Stimulated activated naive CD8-positive, alpha-beta T cell treated with anti-CD3 and anti-CD28 coated beads, Interleukin-15, Interleukin-2, amounts not matched to agents 100 ng/mL and 50 ng/mL, for 24 hours (primary cell): ENCODE data around the gene ZNF30.
"Not testable (repeated sequence)": the region's sequence is repeated elsewhere in the genome, so short reads cannot be mapped to it uniquely, and the experiment has no call there.

ENCODE experiments used
- H3K27ac Mint-ChIP-seq: one replicate; pipeline ENCODE4 v1.8.0; 2021; ENCODE audit warnings: mild to moderate bottlenecking, mixed read lengths
- H3K27me3 Mint-ChIP-seq: one replicate; pipeline ENCODE4 v1.8.0; 2021; ENCODE audit warnings: mixed read lengths
- H3K36me3 Mint-ChIP-seq: one replicate; pipeline ENCODE4 v1.8.0; 2021; ENCODE audit warnings: low read depth, mixed read lengths
- H3K4me1 Mint-ChIP-seq: one replicate; pipeline ENCODE4 v1.8.0; 2021; ENCODE audit warnings: low read depth, mixed read lengths
- H3K4me3 Mint-ChIP-seq: one replicate; pipeline ENCODE4 v1.8.0; 2021; ENCODE audit warnings: mild to moderate bottlenecking, mixed read lengths
- H3K9me3 Mint-ChIP-seq: one replicate; pipeline ENCODE4 v1.8.0; 2021; ENCODE audit warnings: mixed read lengths

The ZNF30 gene

DNA sequence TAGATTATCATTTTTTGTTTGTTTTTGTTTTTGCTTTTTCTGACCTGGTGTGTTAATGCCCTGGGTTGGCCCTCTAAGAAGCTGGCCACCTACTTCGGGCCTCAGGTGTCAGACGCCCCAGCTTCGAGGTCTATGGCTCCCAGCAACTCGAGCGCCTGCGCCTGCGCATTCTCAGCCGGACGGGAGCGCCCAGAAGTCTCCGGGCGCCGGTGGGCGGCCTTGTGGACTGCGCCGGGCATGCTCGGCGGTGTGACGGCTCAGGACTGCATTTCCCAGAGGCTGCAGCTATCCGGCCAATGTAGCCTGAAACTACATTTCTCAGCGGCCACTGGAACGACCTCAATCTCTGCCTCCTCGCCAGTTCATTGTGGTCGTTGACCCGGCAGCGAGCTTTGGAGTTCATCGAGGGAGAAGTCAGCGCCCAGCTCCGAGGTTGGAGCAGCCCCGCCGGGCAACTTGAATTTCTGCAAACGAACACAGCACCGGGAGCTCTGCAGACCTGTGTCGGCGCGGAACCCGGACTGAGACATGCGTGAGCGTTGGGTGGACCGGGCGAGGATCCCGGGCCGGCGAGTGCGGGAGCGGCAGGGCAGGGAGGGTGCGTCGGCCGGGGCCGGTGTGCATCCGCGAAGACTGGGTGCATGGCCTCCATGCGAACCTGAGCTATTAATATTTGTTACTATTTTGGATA is at the start of gene ZNF30:
ZNF30 (plus strand) TSS at position 219 of the 691 bp plus-strand sequence. CDS start 3,045 bp downstream, outside the sequence.
- peaks cover 15% of the 10 kb centered on the region for H3K4me1 Mint-ChIP-seq
- no peaks in the 10 kb centered on the region for H3K27me3 Mint-ChIP-seq
- H3K4me3 Mint-ChIP-seq: peak within 1 kb of the TSS; percentile 90
- peak within 1 kb of the TSS; percentile 67 for H3K27ac Mint-ChIP-seq
- no peaks in the 10 kb centered on the region for H3K9me3 Mint-ChIP-seq
- peaks cover 22% of the 10 kb centered on the region for H3K36me3 Mint-ChIP-seq

DNA sequence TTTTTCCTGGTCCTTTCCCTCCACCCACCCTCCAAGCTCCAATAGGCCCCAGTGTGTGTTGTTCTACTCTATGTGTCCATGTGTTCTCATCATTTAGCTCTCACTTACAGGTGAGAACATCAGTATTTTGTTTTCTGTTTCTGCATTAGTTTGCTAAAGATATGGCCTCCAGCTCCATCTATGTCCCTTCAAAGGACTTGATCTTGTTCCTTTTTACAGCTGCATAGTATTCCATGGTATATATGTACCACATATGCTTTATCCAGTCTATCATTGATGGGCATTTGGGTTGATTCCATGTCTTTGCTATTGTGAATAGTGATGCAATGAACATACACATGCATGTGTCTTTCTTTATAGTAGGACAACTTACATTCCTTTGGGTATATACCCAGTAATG is 47.1 kb upstream of the ZNF30 start:
- no peaks in the 10 kb centered on the region for H3K27me3 Mint-ChIP-seq
- peaks cover 4% of the 10 kb centered on the region for H3K36me3 Mint-ChIP-seq
- no peak overlapping the region for H3K4me3 Mint-ChIP-seq

DNA sequence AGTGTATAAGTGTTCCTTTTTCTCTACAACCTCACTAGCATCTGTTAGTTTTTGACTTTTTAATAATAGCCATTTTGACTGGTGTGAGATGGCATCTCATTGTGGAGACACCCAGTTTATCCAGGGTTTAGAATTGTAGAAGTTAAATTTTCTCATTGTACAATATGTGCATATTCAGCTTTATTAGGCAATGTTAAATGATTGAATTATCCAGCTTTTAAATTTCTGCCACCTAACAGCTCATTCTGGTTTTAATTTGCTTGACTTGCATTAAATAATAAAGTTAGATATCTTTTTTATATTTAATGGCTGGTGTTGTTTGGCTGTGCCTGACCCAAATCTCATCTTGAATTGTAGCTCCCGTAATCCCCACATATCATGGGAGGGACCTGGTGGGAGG is 46.7 kb upstream of the ZNF30 start:
- Mint-ChIP-seq H3K4me3 (no peak overlapping the region), H3K27me3 (no peaks in the 10 kb centered on the region), H3K9me3 (peaks cover 18% of the 10 kb centered on the region), H3K4me1 (no peaks in the 10 kb centered on the region), H3K36me3 (peaks cover 8% of the 10 kb centered on the region), H3K27ac (no peak overlapping the region)

More for the DNA sequence above, 47.1 kb upstream of the ZNF30 start:
- Mint-ChIP-seq H3K4me1 (no peaks in the 10 kb centered on the region), H3K27ac (no peak overlapping the region), H3K9me3 (peaks cover 13% of the 10 kb centered on the region)

DNA sequence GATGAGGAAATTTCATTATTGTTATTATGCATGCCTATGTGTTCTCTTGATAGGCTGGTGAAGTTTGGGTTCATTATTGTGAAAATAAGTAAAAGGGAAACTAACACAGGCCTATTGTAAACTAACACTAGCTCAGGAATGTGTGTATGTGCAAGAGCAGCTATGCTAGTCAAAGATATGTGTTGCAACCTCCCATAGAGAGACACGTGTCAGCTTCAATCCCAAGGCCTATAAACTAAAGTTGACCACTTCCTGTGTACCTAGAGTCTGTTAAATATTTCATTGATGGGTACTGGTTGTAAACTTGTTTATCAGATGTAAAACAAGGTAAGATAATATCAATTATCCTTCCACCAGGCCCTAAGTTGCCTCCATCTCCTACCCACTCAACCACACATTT is 44.7 kb upstream of the ZNF30 start:
- no peaks in the 10 kb centered on the region for H3K4me1 Mint-ChIP-seq
- peaks cover 11% of the 10 kb centered on the region for H3K36me3 Mint-ChIP-seq
- H3K27me3 Mint-ChIP-seq: no peaks in the 10 kb centered on the region
- no peak overlapping the region for H3K27ac Mint-ChIP-seq
- peaks cover 29% of the 10 kb centered on the region for H3K9me3 Mint-ChIP-seq
- no peak overlapping the region for H3K4me3 Mint-ChIP-seq

DNA sequence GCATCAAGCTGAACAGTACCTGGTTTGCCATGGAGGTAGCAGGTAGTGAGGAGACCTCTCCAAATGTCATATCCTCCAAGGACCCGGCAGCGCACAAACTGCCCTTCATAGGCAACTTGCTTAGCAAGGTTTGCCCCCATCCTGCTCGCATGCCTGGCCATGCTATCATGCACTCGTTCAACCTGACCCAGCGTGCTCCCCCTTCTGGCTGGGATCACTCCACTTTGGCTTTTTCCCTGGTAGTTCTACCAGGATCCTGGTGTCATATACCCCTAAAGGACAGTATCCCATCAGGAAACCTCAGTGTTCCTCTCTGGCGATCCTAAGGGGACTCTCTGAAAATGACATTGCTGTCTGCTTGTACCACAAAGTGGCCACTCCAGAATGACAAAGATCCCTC is 38.6 kb upstream of the ZNF30 start:
- Mint-ChIP-seq H3K4me3 (no peak overlapping the region), H3K36me3 (peaks cover 11% of the 10 kb centered on the region), H3K9me3 (peaks cover 32% of the 10 kb centered on the region), H3K27me3 (no peaks in the 10 kb centered on the region), H3K27ac (no peak overlapping the region), H3K4me1 (no peaks in the 10 kb centered on the region)

DNA sequence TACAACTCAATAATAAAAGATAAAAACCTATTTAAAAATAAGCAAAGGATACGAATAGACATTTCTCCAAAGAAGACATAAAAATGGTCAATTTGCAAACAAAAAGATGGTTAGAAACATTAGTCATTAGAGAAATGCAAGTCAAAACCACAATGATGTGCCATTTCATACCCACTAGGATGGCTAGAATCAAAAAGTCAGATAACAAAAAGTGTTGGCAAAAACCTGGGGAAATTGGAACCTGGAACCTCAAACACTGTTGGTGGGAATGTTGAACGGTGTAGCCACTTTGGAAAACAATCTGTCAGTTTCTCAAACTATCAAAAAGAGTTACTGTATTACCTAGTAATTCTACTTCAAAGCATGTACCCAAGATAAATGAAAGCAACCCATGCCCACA is 26.5 kb upstream of the ZNF30 start:
- no peak overlapping the region for H3K4me3 Mint-ChIP-seq
- H3K4me1 Mint-ChIP-seq: peaks cover 4% of the 10 kb centered on the region
- no peak overlapping the region for H3K27ac Mint-ChIP-seq
- peaks cover 8% of the 10 kb centered on the region for H3K9me3 Mint-ChIP-seq
- peaks cover under 1% of the 10 kb centered on the region for H3K36me3 Mint-ChIP-seq
- H3K27me3 Mint-ChIP-seq: peaks cover 19% of the 10 kb centered on the region

DNA sequence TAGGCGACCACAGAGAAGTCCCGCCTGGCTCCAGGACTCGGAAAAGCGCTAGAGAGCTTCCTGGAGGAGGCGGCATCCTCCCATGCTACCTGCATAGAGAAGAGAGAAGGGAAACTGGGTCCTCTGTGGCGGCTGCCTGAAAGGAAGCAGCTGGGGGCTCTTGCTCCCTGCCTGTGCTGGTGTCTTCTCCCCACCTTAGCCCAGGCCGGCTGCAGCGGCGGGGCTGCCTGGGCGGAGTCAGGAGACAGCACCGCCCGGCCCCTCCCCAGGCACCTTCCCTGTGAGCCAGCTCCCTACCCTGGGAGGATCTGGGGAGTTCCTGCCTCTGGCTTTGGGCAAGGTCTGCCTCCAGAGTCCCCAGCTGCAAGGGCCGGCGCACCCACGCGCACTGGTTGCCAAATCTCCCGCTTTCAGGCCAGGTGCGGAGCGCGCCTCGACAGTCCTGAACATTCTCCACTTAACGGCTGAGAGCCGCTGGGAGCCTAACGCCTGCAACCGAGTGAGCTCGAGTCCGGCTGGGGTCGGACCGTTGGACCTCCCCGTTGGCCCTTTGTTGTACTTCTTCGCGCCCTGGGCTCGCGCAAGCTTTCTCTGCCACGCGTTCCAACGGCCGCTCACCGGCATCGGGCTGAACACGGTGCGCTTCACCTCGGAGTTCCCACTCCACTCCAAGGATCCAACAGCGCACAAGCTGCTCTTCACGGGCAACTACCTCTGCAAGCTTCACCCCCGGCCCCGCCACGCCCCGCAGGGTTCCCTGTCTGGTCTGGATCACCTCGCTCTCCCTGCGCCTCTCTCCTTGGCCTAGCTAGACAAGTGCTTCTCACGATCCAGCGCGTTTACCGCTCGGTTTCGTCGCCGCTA is 21.8 kb upstream of the ZNF30 start:
- Mint-ChIP-seq H3K27me3 (peaks cover 41% of the 10 kb centered on the region), H3K4me1 (peaks cover 8% of the 10 kb centered on the region), H3K36me3 (peaks cover 3% of the 10 kb centered on the region), H3K4me3 (no peak overlapping the region), H3K9me3 (peaks cover 7% of the 10 kb centered on the region), H3K27ac (no peak overlapping the region)

DNA sequence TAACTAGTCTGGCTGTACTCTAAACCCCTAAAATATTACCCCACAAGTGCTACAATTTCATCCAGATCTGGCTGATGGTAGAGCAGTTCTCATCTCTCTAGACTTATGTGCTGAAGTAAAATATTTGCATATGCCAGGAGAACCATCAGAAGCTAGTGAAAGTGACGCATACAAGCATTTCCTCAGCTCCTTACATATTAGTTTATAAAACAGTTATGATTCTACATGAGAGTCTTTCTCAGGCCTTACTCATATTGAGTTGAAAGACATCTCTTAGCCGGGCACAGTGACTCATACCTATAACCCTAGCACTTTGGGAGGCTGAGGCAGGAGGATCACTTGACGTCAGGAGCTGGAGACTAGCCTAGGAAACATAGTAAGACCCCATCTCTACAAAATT is 15.9 kb upstream of the ZNF30 start:
- Mint-ChIP-seq H3K9me3 (peaks cover 7% of the 10 kb centered on the region), H3K36me3 (no peaks in the 10 kb centered on the region), H3K4me3 (no peak overlapping the region), H3K27ac (no peak overlapping the region), H3K27me3 (peaks cover 20% of the 10 kb centered on the region), H3K4me1 (no peaks in the 10 kb centered on the region)

DNA sequence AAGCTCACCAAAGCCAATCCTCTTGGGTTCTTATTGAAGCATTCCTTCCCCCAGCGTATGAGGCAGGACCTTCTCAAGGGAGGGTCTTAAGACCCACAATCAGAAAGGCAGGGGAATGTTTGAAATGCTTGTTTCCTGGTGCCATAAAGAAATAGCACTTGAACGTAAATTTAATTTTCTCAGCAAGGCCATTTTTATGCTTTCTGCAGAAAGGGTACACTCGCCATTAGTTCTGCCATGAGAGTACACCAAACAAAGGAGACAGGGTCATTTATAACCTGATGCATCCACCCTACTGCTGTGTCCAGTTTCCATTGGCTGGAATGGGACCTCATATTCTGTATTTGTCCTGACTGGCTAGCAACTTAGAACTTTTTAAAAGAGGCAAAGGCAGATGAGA is 9.6 kb upstream of the ZNF30 start:
- H3K27ac Mint-ChIP-seq, H3K36me3 Mint-ChIP-seq, H3K4me1 Mint-ChIP-seq, H3K27me3 Mint-ChIP-seq, H3K4me3 Mint-ChIP-seq: not testable (repeated sequence)
- H3K9me3 Mint-ChIP-seq: peaks cover 24% of the 10 kb centered on the region

DNA sequence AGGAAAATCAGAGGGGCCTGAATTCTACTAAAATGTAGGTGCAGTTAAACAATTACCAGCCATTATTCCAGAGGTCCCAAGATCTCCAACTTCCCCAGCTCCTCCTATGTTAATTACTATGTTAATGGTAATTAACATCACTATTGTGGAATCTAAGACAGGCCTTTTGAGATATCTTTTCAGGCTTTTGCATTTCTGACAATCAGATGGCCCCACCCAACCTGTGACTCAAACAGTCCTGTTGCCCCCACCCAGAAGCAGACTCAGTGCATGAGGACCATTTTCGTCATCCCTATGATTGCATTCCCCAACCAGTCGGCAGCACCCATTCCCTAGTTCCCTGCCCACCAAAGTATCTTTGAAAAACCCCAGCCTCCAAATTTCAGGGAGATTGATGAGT is 8.5 kb upstream of the ZNF30 start:
- no peaks in the 10 kb centered on the region for H3K27me3 Mint-ChIP-seq

DNA sequence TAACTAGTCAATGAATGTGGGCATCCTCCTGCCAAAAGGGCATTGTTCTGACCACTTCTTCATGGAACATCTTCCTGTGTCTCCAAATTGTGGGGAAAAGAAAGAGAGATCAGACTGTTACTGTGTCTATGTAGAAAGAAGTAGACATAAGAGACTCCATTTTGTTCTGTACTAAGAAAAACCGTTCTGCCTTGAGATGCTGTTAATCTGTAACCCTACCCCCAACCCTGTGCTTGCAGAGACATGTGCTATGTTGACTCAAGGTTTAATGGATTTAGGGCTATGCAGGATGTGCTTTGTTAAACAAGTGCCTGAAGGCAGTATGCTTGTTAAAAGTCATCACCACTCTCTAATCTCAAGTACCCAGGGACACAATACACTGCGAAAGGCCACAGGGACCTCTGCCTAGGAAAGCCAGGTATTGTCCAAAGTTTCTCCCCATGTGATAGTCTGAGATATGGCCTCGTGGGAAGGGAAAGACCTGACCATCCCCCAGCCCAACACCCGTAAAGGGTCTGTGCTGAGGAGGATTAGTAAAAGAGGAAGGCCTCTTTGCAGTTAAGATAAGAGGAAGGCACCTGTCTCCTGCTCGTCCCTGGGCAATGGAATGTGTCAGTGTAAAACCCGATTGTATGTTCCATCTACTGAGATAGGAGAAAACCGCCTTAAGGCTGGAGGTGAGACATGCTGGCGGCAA is 6.5 kb upstream of the ZNF30 start:
- peaks cover 21% of the 10 kb centered on the region for H3K9me3 Mint-ChIP-seq
- H3K27me3 Mint-ChIP-seq, H3K4me3 Mint-ChIP-seq, H3K27ac Mint-ChIP-seq, H3K4me1 Mint-ChIP-seq, H3K36me3 Mint-ChIP-seq: not testable (repeated sequence)

More for the DNA sequence above, 8.5 kb upstream of the ZNF30 start:
- Mint-ChIP-seq H3K27ac (no peak overlapping the region), H3K36me3 (peaks cover 4% of the 10 kb centered on the region), H3K4me1 (no peaks in the 10 kb centered on the region), H3K9me3 (peaks cover 21% of the 10 kb centered on the region), H3K4me3 (no peak overlapping the region)

DNA sequence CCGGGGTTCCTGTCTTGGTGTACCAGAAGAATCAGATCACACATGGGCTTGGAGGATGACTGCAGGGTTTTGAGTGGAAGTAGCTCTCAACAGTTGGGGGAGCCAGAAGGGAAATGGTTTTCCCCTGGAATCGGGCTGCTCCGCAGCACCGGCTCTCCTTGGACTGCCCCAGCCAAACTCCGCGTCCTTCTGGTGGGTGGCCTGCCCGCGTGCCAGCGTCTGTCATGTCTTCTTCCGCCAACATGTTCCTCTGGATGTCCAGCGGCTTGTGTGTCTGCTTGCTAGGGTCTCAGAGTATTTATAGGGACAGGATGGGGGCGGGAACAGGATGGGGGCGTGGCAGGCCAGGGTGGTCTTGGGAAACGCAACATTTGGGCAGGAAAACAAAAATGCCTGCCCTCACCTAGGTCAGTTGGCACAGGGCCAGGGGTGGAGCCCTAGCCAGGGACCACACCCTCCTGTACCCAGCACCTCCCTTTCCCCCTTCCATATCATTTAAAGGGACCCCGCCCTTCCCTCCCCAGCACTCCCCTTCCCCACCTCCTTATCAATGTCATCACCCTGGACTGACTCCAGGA is 1.3 kb upstream of the ZNF30 start:
- Mint-ChIP-seq H3K4me1 (peaks cover 15% of the 10 kb centered on the region), H3K27me3 (no peaks in the 10 kb centered on the region), H3K27ac (no peak overlapping the region), H3K4me3 (no peak overlapping the region), H3K36me3 (peaks cover 11% of the 10 kb centered on the region), H3K9me3 (no peaks in the 10 kb centered on the region)

DNA sequence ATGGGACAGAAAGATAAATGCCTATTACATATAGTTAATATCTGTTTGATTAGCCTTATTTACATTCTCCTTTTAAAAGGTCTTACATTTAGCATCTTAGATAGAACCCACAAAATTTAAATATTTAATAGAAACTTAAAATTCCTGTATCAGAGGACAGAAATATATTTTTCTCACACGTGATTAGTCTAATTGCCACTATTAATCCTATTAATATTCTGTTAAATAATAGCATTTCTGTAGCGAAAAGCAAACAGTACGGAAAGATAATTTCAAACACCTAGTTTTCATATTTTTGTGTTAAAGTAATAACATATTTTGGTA is 380 bp upstream of the ZNF30 start:
- Mint-ChIP-seq H3K27ac (no peak overlapping the region), H3K36me3 (peaks cover 17% of the 10 kb centered on the region), H3K4me1 (peaks cover 15% of the 10 kb centered on the region), H3K9me3 (no peaks in the 10 kb centered on the region), H3K27me3 (no peaks in the 10 kb centered on the region), H3K4me3 (peak overlapping the region; percentile 90)

DNA sequence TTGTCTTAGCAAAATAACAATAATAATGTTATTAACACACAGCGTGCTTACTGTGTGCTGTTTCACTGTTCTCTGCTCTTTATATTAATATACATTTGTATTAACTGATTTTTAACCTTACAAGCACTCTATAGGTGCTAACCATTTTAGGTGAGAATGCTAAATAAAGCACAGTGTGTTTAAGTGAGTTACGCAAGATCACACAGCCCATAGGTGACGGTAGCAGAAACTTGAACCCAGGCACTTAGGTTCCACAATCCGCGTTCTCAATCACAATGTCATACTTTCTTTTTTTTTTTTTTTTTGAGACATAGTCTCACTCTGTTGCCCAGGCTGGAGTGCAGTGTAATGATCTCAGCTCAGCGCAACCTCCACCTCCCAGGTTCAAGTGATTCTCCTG is 5.8 kb downstream of the ZNF30 start:
- H3K27ac Mint-ChIP-seq: no peak overlapping the region
- peaks cover 12% of the 10 kb centered on the region for H3K9me3 Mint-ChIP-seq
- no peaks in the 10 kb centered on the region for H3K27me3 Mint-ChIP-seq
- peaks cover 5% of the 10 kb centered on the region for H3K4me1 Mint-ChIP-seq
- H3K4me3 Mint-ChIP-seq: no peak overlapping the region
- peaks cover 62% of the 10 kb centered on the region for H3K36me3 Mint-ChIP-seq

DNA sequence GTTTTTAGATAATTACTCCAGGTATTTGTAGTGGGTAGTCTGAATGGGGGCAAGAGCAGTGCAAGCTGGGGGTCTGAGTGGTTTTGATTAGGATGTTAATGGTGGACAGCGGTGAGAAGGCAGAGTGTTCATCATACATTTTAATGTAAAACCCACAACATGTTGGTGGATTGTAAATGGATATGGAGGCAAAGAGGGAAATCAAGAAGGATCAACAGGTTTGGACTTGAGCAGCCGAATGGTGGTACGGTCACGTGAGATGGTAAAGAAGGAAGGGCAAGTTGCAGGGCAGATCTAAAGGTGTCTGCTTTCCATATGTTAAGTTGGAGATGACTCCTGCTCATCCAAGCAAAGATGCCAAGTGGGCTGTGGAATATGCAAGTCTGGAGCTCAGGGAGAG is 9.5 kb downstream of the ZNF30 start:
- H3K36me3 Mint-ChIP-seq: peaks cover 73% of the 10 kb centered on the region

More for the DNA sequence above, 9.5 kb downstream of the ZNF30 start:
- H3K4me3 Mint-ChIP-seq: no peak overlapping the region
- peaks cover 23% of the 10 kb centered on the region for H3K9me3 Mint-ChIP-seq
- no peaks in the 10 kb centered on the region for H3K4me1 Mint-ChIP-seq
- H3K27ac Mint-ChIP-seq: no peak overlapping the region
- no peaks in the 10 kb centered on the region for H3K27me3 Mint-ChIP-seq
